H9 (cell line): ENCODE results near the gene LPAR1. TPM values are rescaled to one million over a fixed set of nuclear protein-coding genes. Genes with fewer than 3 reads are reported as not detected.

Experiments
- DNase-seq: peaks from one replicate; pipeline ENCODE4 v3.0.0-alpha.2; 2017
- H2AFZ ChIP-seq: one replicate; pipeline ENCODE4 v1.6.1; 2013; ENCODE audit warnings: mild to moderate bottlenecking, low read length, control low read depth, moderate library complexity
- H2AK5ac ChIP-seq: 2 replicates; pipeline ENCODE4 v1.6.1; 2013; ENCODE audit warnings: low read length, control low read depth, mixed read lengths; ENCODE audit not compliant: insufficient read length
- H2BK120ac ChIP-seq: one replicate; pipeline ENCODE4 v1.6.1; 2013; ENCODE audit warnings: low read depth, mild to moderate bottlenecking, low read length, control low read depth, inconsistent platforms; ENCODE audit not compliant: poor library complexity, severe bottlenecking
- H2BK12ac ChIP-seq: 2 replicates; pipeline ENCODE4 v1.6.1; 2013; ENCODE audit warnings: low read length, control low read depth, mixed read lengths, low read depth; ENCODE audit not compliant: insufficient read length
- H2BK15ac ChIP-seq: 2 replicates; pipeline ENCODE4 v1.6.1; 2013; ENCODE audit warnings: low read depth, low read length, control low read depth
- H2BK20ac ChIP-seq: one replicate; pipeline ENCODE4 v1.6.1; 2013; ENCODE audit warnings: low read depth, mild to moderate bottlenecking, low read length, control low read depth, inconsistent platforms; ENCODE audit not compliant: poor library complexity, severe bottlenecking
- H2BK5ac ChIP-seq: 2 replicates; pipeline ENCODE4 v1.6.1; 2013; ENCODE audit warnings: low read length, control low read depth, mixed read lengths; ENCODE audit not compliant: insufficient read length
- H3K14ac ChIP-seq: 2 replicates; pipeline ENCODE4 v1.6.1; 2013; ENCODE audit warnings: low read length, control low read depth; ENCODE audit not compliant: insufficient read depth
- H3K18ac ChIP-seq: 2 replicates; pipeline ENCODE4 v1.6.1; 2013; ENCODE audit warnings: low read depth, mild to moderate bottlenecking, mixed read lengths, low read length, control low read depth; ENCODE audit not compliant: insufficient read length
- H3K23ac ChIP-seq: 2 replicates; pipeline ENCODE4 v1.6.1; 2013; ENCODE audit warnings: low read length, control low read depth, mixed read lengths, low read depth; ENCODE audit not compliant: insufficient read length
- H3K23me2 ChIP-seq: 2 replicates; pipeline ENCODE4 v1.6.1; 2013; ENCODE audit warnings: low read depth, mild to moderate bottlenecking, mixed read lengths, low read length, control low read depth; ENCODE audit not compliant: insufficient read length, poor library complexity, severe bottlenecking
- H3K27ac ChIP-seq: 2 replicates; pipeline ENCODE4 v1.5.1; 2013; ENCODE audit warnings: low read length, control low read depth, mixed read lengths, low read depth; ENCODE audit not compliant: insufficient read length
- H3K27me3 ChIP-seq: 2 replicates; pipeline ENCODE4 v1.6.1; 2013; ENCODE audit warnings: low read length, control low read depth, inconsistent platforms; ENCODE audit not compliant: insufficient read depth
- H3K4ac ChIP-seq: 2 replicates; pipeline ENCODE4 v1.6.1; 2013; ENCODE audit warnings: low read depth, mild to moderate bottlenecking, control low read depth, inconsistent platforms, low read length, moderate library complexity
- H3K4me1 ChIP-seq: 2 replicates; pipeline ENCODE4 v1.6.1; 2013; ENCODE audit warnings: low read length, control low read depth, inconsistent platforms; ENCODE audit not compliant: insufficient read depth
- H3K4me2 ChIP-seq: 2 replicates; pipeline ENCODE4 v1.6.1; 2013; ENCODE audit warnings: low read length, control low read depth, mixed read lengths; ENCODE audit not compliant: insufficient read length, insufficient read depth
- H3K56ac ChIP-seq: 2 replicates; pipeline ENCODE4 v1.6.1; 2013; ENCODE audit warnings: low read depth, mild to moderate bottlenecking, mixed read lengths, low read length, control low read depth; ENCODE audit not compliant: insufficient read length
- H3K79me1 ChIP-seq: 2 replicates; pipeline ENCODE4 v1.6.1; 2013; ENCODE audit warnings: low read depth, mild to moderate bottlenecking, moderate library complexity, low read length, control low read depth, inconsistent platforms; ENCODE audit not compliant: insufficient read depth, poor library complexity, severe bottlenecking
- H3K79me2 ChIP-seq: 2 replicates; pipeline ENCODE4 v1.6.1; 2013; ENCODE audit warnings: low read length, control low read depth, inconsistent platforms; ENCODE audit not compliant: insufficient read depth
- H3K9ac ChIP-seq: 2 replicates; pipeline ENCODE4 v1.6.1; 2013; ENCODE audit warnings: low read length, control low read depth, mixed read lengths; ENCODE audit not compliant: insufficient read length; ENCODE audit errors: extremely low read depth
- H3K9me3 ChIP-seq: one replicate; pipeline ENCODE4 v1.6.1; 2013; ENCODE audit warnings: low read depth, low read length, inconsistent platforms; ENCODE audit not compliant: control insufficient read depth
- H3T11ph ChIP-seq: one replicate; pipeline ENCODE4 v1.6.1; 2013; ENCODE audit warnings: mild to moderate bottlenecking, low read length, control low read depth, inconsistent platforms
- H4K20me1 ChIP-seq: one replicate; pipeline ENCODE4 v1.6.1; 2013; ENCODE audit not compliant: control insufficient read depth, insufficient read length, insufficient read depth
- H4K5ac ChIP-seq: 2 replicates; pipeline ENCODE4 v1.6.1; 2013; ENCODE audit warnings: low read depth, mild to moderate bottlenecking, mixed read lengths, low read length, control low read depth; ENCODE audit not compliant: insufficient read length
- H4K8ac ChIP-seq: replicated peaks from 2 replicates; pipeline ENCODE4 v1.6.1; 2013; ENCODE audit warnings: low read length, control low read depth, mixed read lengths, low read depth; ENCODE audit not compliant: insufficient read length
- H4K91ac ChIP-seq: 2 replicates; pipeline ENCODE4 v1.6.1; 2013; ENCODE audit warnings: low read depth, mild to moderate bottlenecking, moderate library complexity, mixed read lengths, low read length, control low read depth; ENCODE audit not compliant: insufficient read length
- H3K27ac Mint-ChIP-seq, 3 experiments: 2 replicates in 2 of 3; 3 replicates in 1 of 3; pipeline ENCODE4 v1.8.0; 2020 to 2021; ENCODE audit warnings: mixed read lengths in 3 of 3, mild to moderate bottlenecking in 1 of 3, moderate library complexity in 1 of 3
- H3K27me3 Mint-ChIP-seq: 2 replicates; pipeline ENCODE4 v1.8.0; 2021; ENCODE audit warnings: low read depth, mild to moderate bottlenecking, moderate library complexity, mixed read lengths
- H3K36me3 Mint-ChIP-seq, 3 experiments: 2 replicates in 2 of 3; 3 replicates in 1 of 3; pipeline ENCODE4 v1.8.0; 2020 to 2021; ENCODE audit warnings: low read depth in 3 of 3, mixed read lengths in 3 of 3; ENCODE audit not compliant: insufficient read depth in 1 of 3
- H3K4me1 Mint-ChIP-seq, 2 experiments: 2 replicates each; pipeline ENCODE4 v1.8.0; 2020; ENCODE audit warnings: mixed read lengths in 2 of 2
- H3K4me3 Mint-ChIP-seq, 2 experiments: 2 replicates in 1 of 2; 3 replicates in 1 of 2; pipeline ENCODE4 v1.8.0; 2020 to 2021; ENCODE audit warnings: mild to moderate bottlenecking in 2 of 2, mixed read lengths in 2 of 2, moderate library complexity in 1 of 2
- H3K9me3 Mint-ChIP-seq, 2 experiments: 2 replicates in 1 of 2; 3 replicates in 1 of 2; pipeline ENCODE4 v1.8.0; 2020; ENCODE audit warnings: mild to moderate bottlenecking in 2 of 2, mixed read lengths in 2 of 2, moderate library complexity in 1 of 2
- CTCF ChIP-seq: fragments of 200-600 bp; sonication (generic); conservative IDR thresholded peaks from 3 replicates; pipeline ENCODE4 v1.8.0; 2021; ENCODE audit warnings: antibody characterized with exemption, mild to moderate bottlenecking
- WGBS: extraction: QIAGEN DNeasy Blood & Tissue Kit; methylation state at CpG from one replicate; pipeline ENCODE4 v1.1.7; 2013; ENCODE audit warnings: missing lambda C conversion rate, low lambda C conversion rate, mixed read lengths; ENCODE audit not compliant: insufficient read length; ENCODE audit errors: extremely low coverage; 5-methylcytosine and 5-hydroxymethylcytosine counted together
- total RNA-seq: library from RNA; stranded (reverse); gene quantifications from 2 replicates; pipeline ENCODE4 v1.2.1, GENCODE V29; 2021

The LPAR1 gene
- total RNA-seq, 1 experiment from 2014 or later: 1.3 TPM

DNA sequence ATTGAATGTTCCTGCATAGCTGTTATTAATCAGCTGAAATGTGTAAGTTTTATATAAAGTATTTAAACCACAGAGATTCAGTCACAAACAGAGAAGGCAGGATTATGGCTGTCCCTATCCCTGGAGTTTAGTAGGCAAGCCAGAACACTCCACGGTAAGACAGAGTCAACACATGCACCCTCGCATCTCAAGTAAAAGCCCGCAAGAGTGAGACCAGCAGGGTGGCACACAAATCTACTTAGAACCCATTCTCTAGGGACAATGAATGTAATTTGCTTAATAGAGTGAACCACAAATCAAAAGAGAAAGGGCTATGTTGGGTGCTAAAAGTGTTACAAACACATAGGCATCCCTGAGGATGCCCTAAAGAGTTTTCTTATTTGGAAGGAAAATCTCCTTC lies 35.1 kb downstream of the LPAR1 start:
- H3K27me3 ChIP-seq: no peaks in the 10 kb centered on the region
- no peaks in the 10 kb centered on the region for H3K79me1 ChIP-seq
- H3K27ac Mint-ChIP-seq: no peak overlapping the region; a peak in 1 of 7 replicates
- H3K23ac ChIP-seq: no peak overlapping the region
- H3K4ac ChIP-seq: no peak overlapping the region
- no peak overlapping the region for H3K14ac ChIP-seq
- H3T11ph ChIP-seq: no peak overlapping the region
- H2BK120ac ChIP-seq: no peak overlapping the region
- no peak overlapping the region for H2BK12ac ChIP-seq
- H3K4me1 Mint-ChIP-seq: peaks cover 26 to 30% of the 10 kb centered on the region in 2 experiments
- no peak overlapping the region for H3K18ac ChIP-seq
- TF ChIP-seq CTCF: no peak
- H3K4me3 Mint-ChIP-seq: no peak overlapping the region
- 0 out of 2 replicates have a peak, but pooled peaks cover 1% of the 10 kb centered on the region for H3K27me3 Mint-ChIP-seq
- H3K36me3 Mint-ChIP-seq: peaks cover 0 to 2% (median 1%) of the 10 kb centered on the region in 3 experiments; a peak in 2 of 7 replicates
- H3K4me1 ChIP-seq: no peaks in the 10 kb centered on the region; the same call in 1 of the 2 replicates
- H4K91ac ChIP-seq: no peak overlapping the region
- no peak overlapping the region for H4K8ac ChIP-seq
- H2BK20ac ChIP-seq: no peak overlapping the region
- H2AK5ac ChIP-seq: no peak overlapping the region
- H2BK5ac ChIP-seq: no peak overlapping the region
- no peak overlapping the region for H3K4me2 ChIP-seq
- H2AFZ ChIP-seq: no peak overlapping the region
- H3K27ac ChIP-seq: no peak overlapping the region
- H2BK15ac ChIP-seq: no peak overlapping the region
- H3K23me2 ChIP-seq: no peaks in the 10 kb centered on the region
- no peak for DNase-seq
- no peak overlapping the region for H3K9ac ChIP-seq
- 0 out of 5 replicates have a peak, but pooled peaks cover 0 to 1% of the 10 kb centered on the region in 2 experiments for H3K9me3 Mint-ChIP-seq
- H3K56ac ChIP-seq: no peak overlapping the region
- no peaks in the 10 kb centered on the region for H3K79me2 ChIP-seq
- H4K20me1 ChIP-seq: no peaks in the 10 kb centered on the region
- H4K5ac ChIP-seq: no peak overlapping the region
- H3K9me3 ChIP-seq: no peaks in the 10 kb centered on the region
- WGBS: no CpG with 5 or more reads among the region's 3 CpGs
